Measurements from ENCODE around the gene LMX1B. TPM values are rescaled to one million over a fixed set of nuclear protein-coding genes. Genes with fewer than 3 reads are reported as not detected.

LMX1B gene
- total and polyA plus RNA-seq, 7 experiments from 2014 or later = not detected

- peaks cover 6 to 22% of the 10 kb centered on the region in 2 donors for H3K27me3 ChIP-seq (ENCODE audit: control insufficient read depth in 2 of 2, insufficient read depth in 2 of 2, low read length in 2 of 2)
- ATAC-seq = no peak
- CTCF ChIA-PET = no interaction called here
Observed at GRCh38 chr9:126626127-126626925, 12.6 kb downstream of the LMX1B start.

GRCh38 chr9:126626926-126627233 is 13.2 kb downstream of the LMX1B start:
- Mint-ChIP-seq H3K36me3 (no peaks in the 10 kb centered on the region), H3K4me3 (peak overlapping the region in 5 of 10 donors; percentile 29 to 71 (median 37)), H3K4me1 (peaks cover 0 to 15% (median 6%) of the 10 kb centered on the region in 7 donors), H3K9me3 (peaks cover 0 to 2% (median 0%) of the 10 kb centered on the region in 11 donors), H3K27me3 (peaks cover 60 to 88% (median 71%) of the 10 kb centered on the region in 5 donors), H3K27ac (no peak overlapping the region)
- peaks cover 9 to 22% of the 10 kb centered on the region in 2 donors for H3K27me3 ChIP-seq (ENCODE audit: control insufficient read depth in 2 of 2, insufficient read depth in 2 of 2, low read length in 2 of 2)
- no peak overlapping the region for H3K27ac ChIP-seq (ENCODE audit: low read depth, low read length)
- ATAC-seq = no peak
- ChIA-PET CTCF (no interaction called here), POLR2A (no interaction called here)
- no peaks in the 10 kb centered on the region for H3K9me3 ChIP-seq (ENCODE audit: control insufficient read depth in 2 of 3, low read length in 3 of 3)
- H3K36me3 ChIP-seq (ENCODE audit: control insufficient read depth in 2 of 3, insufficient read depth in 3 of 3, low read length in 3 of 3) = no peaks in the 10 kb centered on the region
- no peak for DNase-seq
- peaks cover 0 to 6% of the 10 kb centered on the region in 2 donors for H3K4me1 ChIP-seq (ENCODE audit: control insufficient read depth in 2 of 2, insufficient read depth in 2 of 2, low read length in 2 of 2)
- no peak overlapping the region for H3K4me3 ChIP-seq (ENCODE audit: low read length)
- intact Hi-C loops (cut with micrococcal nuclease) = loop anchor here in 1 of 2 donors (2.0 kb wide), 1 partner anchor 16 kb away; no protein-coding TSS in a partner anchor

More at GRCh38 chr9:126626127-126626925, 12.6 kb downstream of the LMX1B start:
- DNase-seq = no peak
- Histone ChIP-seq H3K36me3 (ENCODE audit: control insufficient read depth in 2 of 3, insufficient read depth in 3 of 3, low read length in 3 of 3) (no peaks in the 10 kb centered on the region), H3K27ac (ENCODE audit: low read depth, low read length) (no peak overlapping the region), H3K4me3 (ENCODE audit: low read length) (peak overlapping the region; percentile 35), H3K4me1 (ENCODE audit: control insufficient read depth in 2 of 2, insufficient read depth in 2 of 2, low read length in 2 of 2) (peaks cover 0 to 6% of the 10 kb centered on the region in 2 donors), H3K9me3 (ENCODE audit: control insufficient read depth in 2 of 3, low read length in 3 of 3) (no peaks in the 10 kb centered on the region)
- Mint-ChIP-seq H3K27me3 (peaks cover 62 to 90% (median 75%) of the 10 kb centered on the region in 5 donors), H3K9me3 (peaks cover 0 to 2% (median 0%) of the 10 kb centered on the region in 11 donors), H3K27ac (peak overlapping the region in 1 of 9 donors; percentile 42), H3K4me1 (peaks cover 0 to 16% (median 6%) of the 10 kb centered on the region in 7 donors), H3K36me3 (no peaks in the 10 kb centered on the region), H3K4me3 (peak overlapping the region in 9 of 10 donors; percentile 51 to 89 (median 76))
- intact Hi-C loops (cut with micrococcal nuclease) = loop anchor here in 1 of 2 donors (2.0 kb wide), 1 partner anchor 16 kb away; no protein-coding TSS in a partner anchor
- POLR2A ChIA-PET = no interaction called here

DNA sequence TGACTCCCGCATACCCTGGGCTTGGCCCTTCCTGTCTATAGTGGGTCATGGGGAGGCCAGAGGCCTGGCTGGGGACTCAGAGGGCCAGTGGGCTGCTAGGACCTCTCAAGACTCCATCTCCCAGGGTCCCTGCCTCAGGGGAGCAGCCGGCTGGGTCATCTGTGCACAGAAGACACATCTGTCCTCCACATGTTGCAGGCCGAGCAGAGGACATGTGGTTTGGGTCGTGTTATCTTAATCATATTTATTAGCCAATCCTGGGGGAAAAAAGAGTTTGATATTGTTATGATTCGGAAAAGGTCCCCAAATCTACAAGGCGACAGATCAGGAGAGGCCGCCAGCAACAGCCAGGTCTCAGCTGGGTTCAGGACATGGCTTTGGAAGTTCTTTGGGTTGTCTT is 14.4 kb downstream of the LMX1B start:
- intact Hi-C loops (cut with micrococcal nuclease) = no loop called here
- ChIA-PET POLR2A (no interaction called here), CTCF (no interaction called here)
- peaks cover 53 to 86% (median 69%) of the 10 kb centered on the region in 5 donors for H3K27me3 Mint-ChIP-seq
- no peaks in the 10 kb centered on the region for H3K36me3 ChIP-seq (ENCODE audit: control insufficient read depth in 2 of 3, insufficient read depth in 3 of 3, low read length in 3 of 3)
- peaks cover 10 to 22% of the 10 kb centered on the region in 2 donors for H3K27me3 ChIP-seq (ENCODE audit: control insufficient read depth in 2 of 2, insufficient read depth in 2 of 2, low read length in 2 of 2)
- no peak overlapping the region for H3K4me3 ChIP-seq (ENCODE audit: low read length)
- H3K4me1 ChIP-seq (ENCODE audit: control insufficient read depth in 2 of 2, insufficient read depth in 2 of 2, low read length in 2 of 2) = peaks cover 0 to 6% of the 10 kb centered on the region in 2 donors
- H3K4me3 Mint-ChIP-seq = no peak overlapping the region
- peaks cover 0 to 2% (median 0%) of the 10 kb centered on the region in 11 donors for H3K9me3 Mint-ChIP-seq
- peaks cover 0 to 15% (median 6%) of the 10 kb centered on the region in 7 donors for H3K4me1 Mint-ChIP-seq
- no peak overlapping the region for H3K27ac Mint-ChIP-seq
- no peak for DNase-seq
- no peak overlapping the region for H3K27ac ChIP-seq (ENCODE audit: low read depth, low read length)
- no peak for ATAC-seq
- H3K9me3 ChIP-seq (ENCODE audit: control insufficient read depth in 2 of 3, low read length in 3 of 3) = no peaks in the 10 kb centered on the region
- no peaks in the 10 kb centered on the region for H3K36me3 Mint-ChIP-seq

GRCh38 chr9:126628969-126629674 is 15.4 kb downstream of the LMX1B start:
- POLR2A ChIA-PET = no interaction called here
- H3K36me3 ChIP-seq (ENCODE audit: control insufficient read depth in 2 of 3, insufficient read depth in 3 of 3, low read length in 3 of 3) = no peaks in the 10 kb centered on the region

GRCh38 chr9:126630458-126631237 is 16.9 kb downstream of the LMX1B start:
- ChIA-PET CTCF (no interaction called here), POLR2A (no interaction called here)
- no peak overlapping the region for H3K27ac Mint-ChIP-seq
- no peaks in the 10 kb centered on the region for H3K9me3 ChIP-seq (ENCODE audit: control insufficient read depth in 2 of 3, low read length in 3 of 3)
- no peak overlapping the region for H3K27ac ChIP-seq (ENCODE audit: low read depth, low read length)
- H3K27me3 ChIP-seq (ENCODE audit: control insufficient read depth in 2 of 2, insufficient read depth in 2 of 2, low read length in 2 of 2) = peaks cover 7 to 16% of the 10 kb centered on the region in 2 donors
- H3K27me3 Mint-ChIP-seq = peaks cover 53 to 80% (median 71%) of the 10 kb centered on the region in 5 donors
- peaks cover 0 to 10% (median 6%) of the 10 kb centered on the region in 7 donors for H3K4me1 Mint-ChIP-seq
- peaks cover 0 to 2% (median 0%) of the 10 kb centered on the region in 11 donors for H3K9me3 Mint-ChIP-seq
- no peak overlapping the region for H3K4me3 ChIP-seq (ENCODE audit: low read length)
- no peaks in the 10 kb centered on the region for H3K4me1 ChIP-seq (ENCODE audit: control insufficient read depth in 2 of 2, insufficient read depth in 2 of 2, low read length in 2 of 2)
- no peak overlapping the region for H3K4me3 Mint-ChIP-seq
- DNase-seq (no peak), ATAC-seq (no peak)
- H3K36me3 ChIP-seq (ENCODE audit: control insufficient read depth in 2 of 3, insufficient read depth in 3 of 3, low read length in 3 of 3) = no peaks in the 10 kb centered on the region
- intact Hi-C loops (cut with micrococcal nuclease) = no loop called here
- H3K36me3 Mint-ChIP-seq = no peaks in the 10 kb centered on the region

More at GRCh38 chr9:126628969-126629674, 15.4 kb downstream of the LMX1B start:
- intact Hi-C loops (cut with micrococcal nuclease) = no loop called here
- Mint-ChIP-seq H3K36me3 (no peaks in the 10 kb centered on the region), H3K27ac (no peak overlapping the region), H3K9me3 (peaks cover 0 to 2% (median 0%) of the 10 kb centered on the region in 11 donors), H3K27me3 (peaks cover 59 to 85% (median 74%) of the 10 kb centered on the region in 5 donors), H3K4me3 (no peak overlapping the region), H3K4me1 (peaks cover 0 to 15% (median 6%) of the 10 kb centered on the region in 7 donors)
- peaks cover 0 to 6% of the 10 kb centered on the region in 2 donors for H3K4me1 ChIP-seq (ENCODE audit: control insufficient read depth in 2 of 2, insufficient read depth in 2 of 2, low read length in 2 of 2)
- no peak overlapping the region for H3K27ac ChIP-seq (ENCODE audit: low read depth, low read length)
- no peak for ATAC-seq
- no peak for DNase-seq
- no peaks in the 10 kb centered on the region for H3K9me3 ChIP-seq (ENCODE audit: control insufficient read depth in 2 of 3, low read length in 3 of 3)
- no peak overlapping the region for H3K4me3 ChIP-seq (ENCODE audit: low read length)
- peaks cover 7 to 22% of the 10 kb centered on the region in 2 donors for H3K27me3 ChIP-seq (ENCODE audit: control insufficient read depth in 2 of 2, insufficient read depth in 2 of 2, low read length in 2 of 2)
- CTCF ChIA-PET = interaction anchor here (0.7 kb wide), 1 partner anchor 542 kb away, joined by 3 read pairs; no protein-coding TSS in a partner anchor

- peaks cover 7 to 12% of the 10 kb centered on the region in 2 donors for H3K27me3 ChIP-seq (ENCODE audit: control insufficient read depth in 2 of 2, insufficient read depth in 2 of 2, low read length in 2 of 2)
- no peak for ATAC-seq
Observed at GRCh38 chr9:126631254-126631653, 17.5 kb downstream of the LMX1B start.

More at GRCh38 chr9:126631254-126631653, 17.5 kb downstream of the LMX1B start:
- intact Hi-C loops (cut with micrococcal nuclease) = no loop called here
- ChIA-PET CTCF (no interaction called here), POLR2A (no interaction called here)
- no peak overlapping the region for H3K4me3 Mint-ChIP-seq
- H3K27ac Mint-ChIP-seq = no peak overlapping the region
- no peaks in the 10 kb centered on the region for H3K36me3 ChIP-seq (ENCODE audit: control insufficient read depth in 2 of 3, insufficient read depth in 3 of 3, low read length in 3 of 3)
- no peaks in the 10 kb centered on the region for H3K36me3 Mint-ChIP-seq
- peaks cover 53 to 79% (median 69%) of the 10 kb centered on the region in 5 donors for H3K27me3 Mint-ChIP-seq
- DNase-seq = no peak
- no peak overlapping the region for H3K4me3 ChIP-seq (ENCODE audit: low read length)
- H3K9me3 Mint-ChIP-seq = peaks cover 0 to 2% (median 0%) of the 10 kb centered on the region in 11 donors
- H3K4me1 ChIP-seq (ENCODE audit: control insufficient read depth in 2 of 2, insufficient read depth in 2 of 2, low read length in 2 of 2) = no peaks in the 10 kb centered on the region
- peaks cover 0 to 10% (median 3%) of the 10 kb centered on the region in 7 donors for H3K4me1 Mint-ChIP-seq
- no peaks in the 10 kb centered on the region for H3K9me3 ChIP-seq (ENCODE audit: control insufficient read depth in 2 of 3, low read length in 3 of 3)
- H3K27ac ChIP-seq (ENCODE audit: low read depth, low read length) = no peak overlapping the region

All from naive thymus-derived CD4-positive, alpha-beta T cell (primary cell).